GM12892 (cell line): Measurements from ENCODE around the gene RFTN2.

ENCODE experiments used
- POLR2A ChIP-seq: IDR thresholded peaks from 2 replicates; pipeline ENCODE4 v1.6.1; 2011; ENCODE audit warnings: low read depth, low read length, control low read depth
- TAF1 ChIP-seq: IDR thresholded peaks from 2 replicates; pipeline ENCODE4 v1.6.1; 2011; ENCODE audit warnings: low read depth, mild to moderate bottlenecking, control low read depth, low read length, borderline replicate concordance

- TF ChIP-seq POLR2A, result no peak
- no peak for TF ChIP-seq TAF1
These were observed 35.1 kb upstream of the RFTN2 start for GRCh38 chr2:197710424-197711042.
